ENCODE results near the gene NAA15. TPM values are rescaled to one million over a fixed set of nuclear protein-coding genes. Genes with fewer than 3 reads are reported as not detected.
A peak's percentile ranks its signal among the peaks of the same experiment; 100 is the strongest.

NAA15 gene
- total RNA-seq, 1 donor from 2014 or later: 33.1 TPM

- Histone ChIP-seq H3K27me3 (ENCODE audit: low read depth) (no peaks in the 10 kb centered on the region), H3K9me3 (replicated peaks) (no peaks in the 10 kb centered on the region), H3K4me3 (peak overlapping the region; percentile 82), H3K36me3 (no peaks in the 10 kb centered on the region), H3K27ac (replicated peaks) (peak overlapping the region; percentile 97), H3K4me1 (peaks cover 81% of the 10 kb centered on the region)
- intact Hi-C loops (cut with micrococcal nuclease): loop anchor here (5.0 to 10.0 kb wide), 3 partner anchors 122 to 265 kb away; partner anchors contain the start of gene ELF2
- TF ChIP-seq CTCF (IDR thresholded peaks at IDR 0.05; ENCODE audit: borderline replicate concordance): no peak
- DNase-seq: no peak
Observed at GRCh38 chr4:139299536-139299935, 1.8 kb upstream of the NAA15 start.

GRCh38 chr4:139300431-139301112 lies 733 bp upstream of the NAA15 start:
- Histone ChIP-seq H3K36me3 (no peaks in the 10 kb centered on the region), H3K27me3 (ENCODE audit: low read depth) (no peaks in the 10 kb centered on the region), H3K27ac (replicated peaks) (peak overlapping the region; percentile 97), H3K4me3 (peak overlapping the region; percentile 82), H3K9me3 (replicated peaks) (peaks cover 4% of the 10 kb centered on the region), H3K4me1 (peaks cover 71% of the 10 kb centered on the region)
- no peak for TF ChIP-seq CTCF (IDR thresholded peaks at IDR 0.05; ENCODE audit: borderline replicate concordance)
- intact Hi-C loops (cut with micrococcal nuclease): no loop called here
- DNase-seq: no peak

GRCh38 chr4:139301821-139302611 lies 711 bp downstream of the NAA15 start, which contains the start of gene NDUFC1:
NDUFC1 (minus strand) TSS chr4:139302477; CDS start chr4:139295798, 6,679 bp downstream.
- no peaks in the 10 kb centered on the region for H3K36me3 ChIP-seq
- intact Hi-C loops (cut with micrococcal nuclease): no loop called here
- DNase-seq: peak; percentile 40
- H3K4me3 ChIP-seq: peak within 1 kb of the TSS; percentile 82
- H3K4me1 ChIP-seq: peaks cover 61% of the 10 kb centered on the region
- H3K27ac ChIP-seq (replicated peaks): peak within 1 kb of the TSS; percentile 97
- no peaks in the 10 kb centered on the region for H3K27me3 ChIP-seq (ENCODE audit: low read depth)
- peak; percentile 29 for TF ChIP-seq CTCF (IDR thresholded peaks at IDR 0.05; ENCODE audit: borderline replicate concordance)
- H3K9me3 ChIP-seq (replicated peaks): peaks cover 4% of the 10 kb centered on the region

GRCh38 chr4:139304920-139305319 lies 3.6 kb downstream of the NAA15 start:
- TF ChIP-seq CTCF (IDR thresholded peaks at IDR 0.05; ENCODE audit: borderline replicate concordance): no peak
- H3K4me1 ChIP-seq: peaks cover 54% of the 10 kb centered on the region
- intact Hi-C loops (cut with micrococcal nuclease): no loop called here
- DNase-seq: no peak
- no peak overlapping the region for H3K4me3 ChIP-seq
- no peak overlapping the region for H3K27ac ChIP-seq (replicated peaks)
- H3K9me3 ChIP-seq (replicated peaks): peaks cover 4% of the 10 kb centered on the region
- H3K36me3 ChIP-seq: no peaks in the 10 kb centered on the region
- no peaks in the 10 kb centered on the region for H3K27me3 ChIP-seq (ENCODE audit: low read depth)

GRCh38 chr4:139311909-139312308 lies 10.6 kb downstream of the NAA15 start:
- no peaks in the 10 kb centered on the region for H3K9me3 ChIP-seq (replicated peaks)
- no peaks in the 10 kb centered on the region for H3K27me3 ChIP-seq (ENCODE audit: low read depth)
- no peak overlapping the region for H3K27ac ChIP-seq (replicated peaks)
- H3K4me3 ChIP-seq: no peak overlapping the region
- no peaks in the 10 kb centered on the region for H3K36me3 ChIP-seq
- TF ChIP-seq CTCF (IDR thresholded peaks at IDR 0.05; ENCODE audit: borderline replicate concordance): no peak
- intact Hi-C loops (cut with micrococcal nuclease): no loop called here
- peaks cover 65% of the 10 kb centered on the region for H3K4me1 ChIP-seq
- no peak for DNase-seq

Measured in left ventricle myocardium inferior (tissue), 1 donor.